H1 (cell line): ENCODE results near the gene SLC36A4. TPM values are rescaled to one million over a fixed set of nuclear protein-coding genes. Genes with fewer than 3 reads are reported as not detected.

Source experiments
- CTCF ChIA-PET: fragments of 300-600 bp; sonication (Branson Sonifier 250); formaldehyde crosslinking; loops from one replicate; lab custom pipeline; 2021; ENCODE audit not compliant: partially characterized antibody; lab: Charles Lee
- POLR2A ChIA-PET: fragments of 300-600 bp; sonication (Branson Sonifier 250); formaldehyde crosslinking; loops from one replicate; lab custom pipeline; 2021; ENCODE audit warnings: inconsistent platforms; ENCODE audit not compliant: partially characterized antibody; lab: Charles Lee
- DNase-seq, 2 experiments: peaks; one replicate each; pipeline versions ENCODE4 v3.0.0 to v3.0.0-alpha.2; 2010 to 2022; ENCODE audit warnings: low spot score in 2 of 2, low read depth in 1 of 2, mixed read lengths in 1 of 2
- FAIRE-seq: peaks from 2 replicates; lab custom pipeline; 2011; peaks lifted over from hg19 to GRCh38; lab: Jason Lieb, UNC
- H2AFZ ChIP-seq: 2 replicates; pipeline ENCODE4 v1.8.1; 2012; ENCODE audit warnings: low read length, inconsistent platforms
- H2AK5ac ChIP-seq: 2 replicates; pipeline ENCODE4 v1.6.1; 2013; ENCODE audit warnings: low read depth, low read length
- H2BK120ac ChIP-seq: replicated peaks from 2 replicates; pipeline ENCODE3; 2013; ENCODE audit warnings: low read depth, low read length, inconsistent platforms
- H2BK12ac ChIP-seq: 2 replicates; pipeline ENCODE4 v1.6.1; 2013; ENCODE audit warnings: low read depth, low read length
- H2BK15ac ChIP-seq: 2 replicates; pipeline ENCODE4 v1.6.1; 2013; ENCODE audit warnings: low read length
- H2BK20ac ChIP-seq: 2 replicates; pipeline ENCODE4 v1.6.1; 2013; ENCODE audit warnings: low read length
- H2BK5ac ChIP-seq: 2 replicates; pipeline ENCODE4 v1.6.1; 2013; ENCODE audit warnings: low read depth, low read length
- H3K14ac ChIP-seq: 2 replicates; pipeline ENCODE4 v1.6.1; 2013; ENCODE audit warnings: inconsistent platforms; ENCODE audit not compliant: insufficient read length
- H3K18ac ChIP-seq: 2 replicates; pipeline ENCODE4 v1.6.1; 2013; ENCODE audit warnings: low read length; ENCODE audit errors: extremely low read depth
- H3K23ac ChIP-seq: 2 replicates; pipeline ENCODE4 v1.6.1; 2013; ENCODE audit warnings: inconsistent platforms; ENCODE audit not compliant: insufficient read length
- H3K23me2 ChIP-seq: 2 replicates; pipeline ENCODE4 v1.6.1; 2013; ENCODE audit warnings: low read depth, low read length
- H3K27ac ChIP-seq: 2 replicates; pipeline ENCODE4 v1.6.1; 2011; ENCODE audit warnings: low read depth, low read length, inconsistent platforms
- H3K27me3 ChIP-seq, 4 experiments: replicated peaks in 1 of 4; 1 replicate in 1 of 4; 2 replicates in 3 of 4; pipeline versions ENCODE4 v1.6.1 to v1.8.1; 2011 to 2013; ENCODE audit warnings: low read length in 3 of 4, mild to moderate bottlenecking in 3 of 4, inconsistent platforms in 2 of 4, mixed read lengths in 2 of 4, moderate library complexity in 1 of 4; ENCODE audit not compliant: control insufficient read depth in 3 of 4, insufficient read depth in 3 of 4; ENCODE audit errors: extremely low read depth in 1 of 4
- H3K36me3 ChIP-seq, 4 experiments: 2 replicates each; pipeline versions ENCODE4 v1.6.1 to v1.8.1; 2011 to 2013; ENCODE audit warnings: mild to moderate bottlenecking in 4 of 4, low read length in 3 of 4, moderate library complexity in 2 of 4, control low read depth in 1 of 4, inconsistent platforms in 1 of 4; ENCODE audit not compliant: insufficient read depth in 4 of 4, control insufficient read depth in 2 of 4
- H3K4ac ChIP-seq: replicated peaks from 2 replicates; pipeline ENCODE3; 2013; ENCODE audit warnings: low read length, low read depth, mixed read lengths, inconsistent platforms; ENCODE audit not compliant: insufficient read length
- H3K4me1 ChIP-seq, 4 experiments: replicated peaks in 1 of 4; 1 replicate in 1 of 4; 2 replicates in 3 of 4; pipeline versions ENCODE4 v1.6.1 to v1.8.1; 2011 to 2013; ENCODE audit warnings: low read length in 3 of 4, inconsistent platforms in 2 of 4, mixed read lengths in 1 of 4; ENCODE audit not compliant: insufficient read depth in 4 of 4, control insufficient read depth in 3 of 4
- H3K4me2 ChIP-seq, 2 experiments: 2 replicates each; pipeline versions ENCODE4 v1.6.1 to v1.8.1; 2011 to 2013; ENCODE audit warnings: low read depth in 2 of 2, low read length in 2 of 2, control low read depth in 1 of 2, inconsistent platforms in 1 of 2, mild to moderate bottlenecking in 1 of 2; ENCODE audit not compliant: insufficient read depth in 1 of 2
- H3K4me3 ChIP-seq, 4 experiments: fragments of 200-600, 300-600 bp in 1 of 4; sonication (generic), shearing (Covaris generic), sonication (Bioruptor Twin) in 1 of 4; 2 replicates each; pipeline versions ENCODE4 v1.5.1 to v1.8.1; 2011 to 2016; ENCODE audit warnings: low read length in 4 of 4, low read depth in 3 of 4, control low read depth in 2 of 4, inconsistent platforms in 2 of 4, mild to moderate bottlenecking in 2 of 4, mixed read lengths in 1 of 4, moderate library complexity in 1 of 4; ENCODE audit not compliant: insufficient read depth in 2 of 4; ENCODE audit errors: extremely low read depth in 1 of 4
- H3K56ac ChIP-seq: replicated peaks from 2 replicates; pipeline ENCODE3; 2013; ENCODE audit warnings: low read depth, mild to moderate bottlenecking, mixed read lengths, low read length, inconsistent platforms; ENCODE audit not compliant: insufficient read length
- H3K79me1 ChIP-seq: 2 replicates; pipeline ENCODE4 v1.6.1; 2013; ENCODE audit warnings: low read depth, low read length, control low read depth
- H3K79me2 ChIP-seq, 2 experiments: 2 replicates each; pipeline versions ENCODE4 v1.6.1 to v1.8.1; 2012 to 2013; ENCODE audit warnings: low read length in 2 of 2, mild to moderate bottlenecking in 2 of 2, inconsistent platforms in 1 of 2; ENCODE audit not compliant: insufficient read depth in 2 of 2, control insufficient read depth in 1 of 2
- H3K9ac ChIP-seq, 4 experiments: replicated peaks in 1 of 4; 1 replicate in 1 of 4; 2 replicates in 3 of 4; pipeline versions ENCODE4 v1.6.1 to v1.8.1; 2011 to 2013; ENCODE audit warnings: low read depth in 3 of 4, low read length in 3 of 4, control low read depth in 2 of 4, mild to moderate bottlenecking in 2 of 4, moderate library complexity in 2 of 4, inconsistent platforms in 1 of 4; ENCODE audit errors: extremely low read depth in 1 of 4
- H3K9me3 ChIP-seq, 2 experiments: 2 replicates each; pipeline versions ENCODE4 v1.6.1 to v1.8.1; 2012 to 2013; ENCODE audit warnings: mild to moderate bottlenecking in 2 of 2, moderate library complexity in 2 of 2, control low read depth in 1 of 2, inconsistent platforms in 1 of 2, low read depth in 1 of 2, low read length in 1 of 2, mixed read lengths in 1 of 2; ENCODE audit not compliant: insufficient read depth in 2 of 2
- H4K20me1 ChIP-seq, 2 experiments: replicated peaks in 1 of 2; 2 replicates each; pipeline versions ENCODE3 to v1.8.1; 2011 to 2013; ENCODE audit warnings: inconsistent platforms in 2 of 2, low read length in 2 of 2, mild to moderate bottlenecking in 1 of 2; ENCODE audit not compliant: insufficient read depth in 2 of 2, control insufficient read depth in 1 of 2
- H4K5ac ChIP-seq: 2 replicates; pipeline ENCODE4 v1.6.1; 2013; ENCODE audit warnings: low read length, low read depth, mixed read lengths, inconsistent platforms; ENCODE audit not compliant: insufficient read length
- H4K8ac ChIP-seq: 2 replicates; pipeline ENCODE4 v1.8.0; 2013; ENCODE audit warnings: mild to moderate bottlenecking, moderate library complexity, low read length, inconsistent platforms; ENCODE audit not compliant: insufficient read depth; ENCODE audit errors: extremely low read depth
- H4K91ac ChIP-seq: replicated peaks from 2 replicates; pipeline ENCODE3; 2013; ENCODE audit warnings: low read length, mixed read lengths, inconsistent platforms; ENCODE audit not compliant: insufficient read length
- CREB1 ChIP-seq: IDR thresholded peaks from 2 replicates; pipeline ENCODE4 v1.6.1; 2012; ENCODE audit warnings: inconsistent platforms
- EP300 ChIP-seq, 2 experiments: IDR thresholded peaks; 1 replicate in 1 of 2; 2 replicates in 1 of 2; pipeline ENCODE4 v1.6.1; 2011 to 2012; ENCODE audit warnings: low read depth in 2 of 2, low read length in 2 of 2, mild to moderate bottlenecking in 2 of 2, borderline replicate concordance in 1 of 2, inconsistent platforms in 1 of 2, moderate library complexity in 1 of 2
- RAD21 ChIP-seq, 2 experiments: IDR thresholded peaks in 1 of 2; conservative IDR thresholded peaks in 1 of 2; 2 replicates each; pipeline ENCODE4 v1.6.1; 2011; ENCODE audit warnings: low read depth in 2 of 2, low read length in 2 of 2, improper control_type of control experiment in 1 of 2, inconsistent platforms in 1 of 2, mild to moderate bottlenecking in 1 of 2, moderate library complexity in 1 of 2
- SP4 ChIP-seq: IDR thresholded peaks from 2 replicates; pipeline ENCODE4 v1.6.1; 2012; ENCODE audit warnings: low read length, inconsistent platforms
- ZNF274 ChIP-seq: IDR thresholded peaks from 2 replicates; pipeline ENCODE4 v1.7.0; 2012; ENCODE audit warnings: low read length, borderline replicate concordance; ENCODE audit errors: extremely low read depth
- WGBS, 2 experiments: shearing (Covaris generic) in 1 of 2; methylation state at CpG; one replicate each; pipeline versions ENCODE4 v1.1.6 to v1.1.7; 2013 to 2015; ENCODE audit warnings: low lambda C conversion rate in 2 of 2, mixed read lengths in 2 of 2, inconsistent platforms in 1 of 2, low coverage in 1 of 2, missing lambda C conversion rate in 1 of 2; ENCODE audit not compliant: insufficient replicate concordance in 2 of 2, insufficient coverage in 1 of 2, insufficient read length in 1 of 2; ENCODE audit errors: extremely low coverage in 1 of 2, missing lambda C conversion rate in 1 of 2; 5-methylcytosine and 5-hydroxymethylcytosine counted together
- polyA plus RNA-seq, 7 experiments: library from polyadenylated mRNA; depleted of rRNA in 3 of 7; stranded (reverse) in 5 of 7; unstranded in 2 of 7; fragments of >200 nt in 5 of 7; fragments of 200-250 nt in 2 of 7; gene quantifications; 1 replicate in 5 of 7; 2 replicates in 1 of 7; 4 replicates in 1 of 7; pipeline versions ENCODE4 v1.2.1 to v1.2.3, GENCODE V29; 2011 to 2013; ENCODE audit warnings: missing spikeins in 2 of 7, mixed read lengths in 2 of 7
- total RNA-seq: library from RNA; stranded (reverse); fragmentation: NEBNext Ultra II Directional; extraction: Animal tissue kit (Norgen Biotek cat#: 25700); gene quantifications from 2 replicates; pipeline ENCODE4 v1.2.1, GENCODE V29; 2021

The SLC36A4 gene
- total and polyA plus RNA-seq, 2 of the 8 experiments (the other 6 are each of a cell fraction or from before 2014, with no cell fraction given): 10.2 to 22.7 TPM

DNA sequence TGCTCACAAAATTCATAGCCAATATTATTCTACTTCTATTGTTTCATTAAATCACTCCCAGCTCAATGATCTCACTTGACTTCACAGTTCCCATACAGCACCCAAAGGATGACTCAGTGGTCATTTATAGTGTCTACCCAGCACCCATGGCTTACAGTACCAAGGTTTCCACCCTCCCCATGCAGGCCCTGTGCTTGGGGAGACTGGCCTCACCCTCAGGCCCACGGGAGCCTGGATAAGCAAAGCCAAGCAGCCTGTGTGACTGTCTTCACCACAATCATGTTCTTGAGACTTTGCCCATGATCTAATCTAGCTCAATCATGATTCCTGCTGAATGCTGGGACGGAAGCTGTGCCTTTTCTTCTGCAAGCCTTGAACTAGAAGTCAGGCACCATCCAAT lies 97.6 kb downstream of the SLC36A4 start:
- Histone ChIP-seq H2AFZ (no peak overlapping the region), H2BK120ac (no peak overlapping the region), H4K8ac (no peak overlapping the region; the same call in 1 of the 2 replicates), H3K23ac (no peak overlapping the region), H3K4me2 (no peak overlapping the region), H2BK20ac (no peak overlapping the region), H3K14ac (no peak overlapping the region), H3K4me1 (peaks cover 0 to 3% (median 1%) of the 10 kb centered on the region in 4 experiments; a peak in 3 of 7 replicates), H2AK5ac (no peak overlapping the region), H3K79me2 (no peaks in the 10 kb centered on the region), H4K20me1 (no peaks in the 10 kb centered on the region), H2BK15ac (no peak overlapping the region), H3K9ac (no peak overlapping the region), H3K27me3 (no peaks in the 10 kb centered on the region), H3K56ac (no peak overlapping the region), H2BK5ac (no peak overlapping the region), H2BK12ac (no peak overlapping the region), H3K9me3 (peaks cover 2 to 7% of the 10 kb centered on the region in 2 experiments; a peak in 2 of 4 replicates), H4K5ac (no peak overlapping the region), H3K27ac (no peak overlapping the region), H3K36me3 (no peaks in the 10 kb centered on the region; a peak in 1 of 8 replicates), H3K4ac (no peak overlapping the region), H4K91ac (no peak overlapping the region), H3K4me3 (no peak overlapping the region), H3K79me1 (no peaks in the 10 kb centered on the region), H3K23me2 (no peaks in the 10 kb centered on the region; the same call in 1 of the 2 replicates), H3K18ac (no peak overlapping the region)
- CTCF ChIA-PET: interaction anchor here (0.5 to 3.0 kb wide), 7 partner anchors 10 to 138 kb away, joined by 3 to 22 read pairs (median 4); no protein-coding TSS in a partner anchor
- 92% methylated on average over 2 of the region's 2 CpGs; no CpG with 5 or more reads in 1 of the 2 experiments for WGBS, 2 experiments
- POLR2A ChIA-PET: interaction anchor here (1.9 to 2.3 kb wide), 2 partner anchors 15 to 17 kb away, joined by 7 to 10 read pairs; no protein-coding TSS in a partner anchor
- TF ChIP-seq ZNF274: no peak
- no peak for TF ChIP-seq SP4
- TF ChIP-seq CREB1: no peak
- TF ChIP-seq RAD21 (IDR thresholded peaks at IDR 0.05 in 1 of 2, conservative IDR thresholded peaks at IDR 0.05 in 1 of 2; ENCODE audit: low read depth in 2 of 2, low read length in 2 of 2): no peak
- TF ChIP-seq EP300 (IDR thresholded peaks at IDR 0.05; ENCODE audit: borderline replicate concordance in 1 of 2, low read depth in 2 of 2, low read length in 2 of 2): no peak
- DNase-seq: no peak
- FAIRE-seq: no peak
